Vagina (tissue), 2 donors: Measurements from ENCODE around the gene CHD1. TPM values are rescaled to one million over a fixed set of nuclear protein-coding genes. Genes with fewer than 3 reads are reported as not detected.

Experiments
- DNase-seq, 2 donors: peaks; one replicate each; pipeline ENCODE4 v3.0.0-alpha.2; 2017; ENCODE audit errors: extremely low spot score in 2 of 2
- H3K27ac ChIP-seq: fragments of 200-600 bp; sonication (generic); one replicate; pipeline ENCODE4 v1.5.1; 2019
- H3K27me3 ChIP-seq: fragments of 200-600 bp; sonication (generic); one replicate; pipeline ENCODE4 v1.5.1; 2019
- H3K36me3 ChIP-seq, 2 donors: fragments of 200-600 bp; sonication (generic); one replicate each; pipeline ENCODE4 v1.5.1; 2017 to 2019
- H3K4me1 ChIP-seq: fragments of 200-600 bp; sonication (generic); one replicate; pipeline ENCODE4 v1.5.1; 2019
- H3K4me3 ChIP-seq, 2 donors: fragments of 200-600 bp; sonication (generic); 1 replicate in 1 of 2; 2 replicates in 1 of 2; pipeline ENCODE4 v1.5.1; 2016 to 2019
- H3K9me3 ChIP-seq: fragments of 200-600 bp; sonication (generic); one replicate; pipeline ENCODE4 v1.5.1; 2019
- CTCF ChIP-seq, 3 experiments: fragments of 450-650 bp in 2 of 3; fragments of 200-600 bp in 1 of 3; sonication (generic) in 1 of 3; IDR thresholded peaks; one replicate each; pipeline ENCODE4 v1.5.1; 2017 to 2019; ENCODE audit warnings: antibody characterized with exemption in 3 of 3, mild to moderate bottlenecking in 2 of 3, moderate library complexity in 2 of 3
- POLR2A ChIP-seq, 2 donors: fragments of 450-650 bp; IDR thresholded peaks; one replicate each; pipeline ENCODE4 v1.6.1; 2017; ENCODE audit warnings: antibody characterized with exemption in 2 of 2, mild to moderate bottlenecking in 2 of 2, moderate library complexity in 2 of 2
- POLR2AphosphoS5 ChIP-seq, 2 donors: sonication (generic); formaldehyde crosslinking; IDR thresholded peaks; one replicate each; pipeline ENCODE4 v1.9.0; 2017; ENCODE audit warnings: antibody characterized with exemption in 2 of 2, mild to moderate bottlenecking in 2 of 2, low read depth in 1 of 2; ENCODE audit not compliant: insufficient read depth in 1 of 2
- intact Hi-C: fragments of 100-400 bp; cut with DNase I; formaldehyde crosslinking; loops from one replicate; pipeline ENCODE4 v1.15.1; 2023
- total RNA-seq: library from RNA; depleted of rRNA; stranded (reverse); fragments of >200 nt; gene quantifications from one replicate; pipeline ENCODE4 v1.2.3, GENCODE V29; 2016

Gene CHD1
- total RNA-seq, 1 donor from 2014 or later, result 81.5 TPM

- H3K9me3 ChIP-seq, result no peaks in the 10 kb centered on the region
- peaks cover 51% of the 10 kb centered on the region for H3K4me1 ChIP-seq
- peaks cover 0 to 4% of the 10 kb centered on the region in 2 donors for H3K36me3 ChIP-seq
- H3K27ac ChIP-seq, result peak overlapping the region; percentile 100
- H3K27me3 ChIP-seq, result no peaks in the 10 kb centered on the region
- no peak for TF ChIP-seq CTCF (IDR thresholded peaks at IDR 0.05)
- TF ChIP-seq POLR2AphosphoS5 (IDR thresholded peaks at IDR 0.05; ENCODE audit: insufficient read depth in 1 of 2, low read depth in 1 of 2), result no peak
- no peak for TF ChIP-seq POLR2A (IDR thresholded peaks at IDR 0.05)
- intact Hi-C loops, result no loop called here
- no peak overlapping the region for H3K4me3 ChIP-seq
- DNase-seq, result no peak
These were observed 2.4 kb upstream of the CHD1 start for GRCh38 chr5:98930972-98931762.

DNA sequence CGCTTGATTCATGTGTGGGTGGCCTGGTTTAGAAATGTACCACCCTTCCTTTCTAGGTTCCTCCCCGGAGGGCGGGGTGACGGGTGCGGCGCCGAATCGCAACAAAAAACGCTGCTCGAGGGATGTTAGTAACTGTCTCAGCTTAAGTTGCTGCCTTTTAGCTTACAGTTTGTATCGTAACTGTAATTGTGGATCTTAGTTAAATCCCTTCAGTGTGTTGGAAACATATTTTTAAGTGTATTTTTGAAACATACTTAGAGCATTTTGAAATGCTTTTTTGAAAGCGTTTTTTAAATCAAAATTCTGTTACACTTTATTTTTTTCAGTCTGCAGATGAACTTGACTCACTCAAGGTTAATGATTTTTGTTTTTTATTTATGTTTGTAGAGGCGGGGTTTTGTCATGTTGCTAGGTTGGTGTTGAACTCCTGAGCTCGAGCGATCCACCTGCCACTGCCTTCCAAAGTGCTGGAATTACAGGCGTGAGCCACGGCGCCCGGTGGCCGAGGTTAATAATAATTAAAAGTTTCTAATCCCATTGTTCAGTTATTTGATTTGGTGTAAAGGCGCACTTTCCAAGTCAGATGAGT is 997 bp upstream of the CHD1 start:
- H3K4me1 ChIP-seq, result peaks cover 52% of the 10 kb centered on the region
- no peaks in the 10 kb centered on the region for H3K9me3 ChIP-seq
- DNase-seq, result no peak
- intact Hi-C loops, result loop anchor here (10.0 kb wide), 1 partner anchor 155 kb away; the partner anchor contains the start of gene RGMB
- H3K27ac ChIP-seq, result peak overlapping the region; percentile 100
- no peaks in the 10 kb centered on the region for H3K27me3 ChIP-seq
- TF ChIP-seq POLR2AphosphoS5 (IDR thresholded peaks at IDR 0.05; ENCODE audit: insufficient read depth in 1 of 2, low read depth in 1 of 2) (peak in 1 of 2 donors; percentile 10), POLR2A (IDR thresholded peaks at IDR 0.05) (no peak), CTCF (IDR thresholded peaks at IDR 0.05) (no peak)
- H3K4me3 ChIP-seq, result peak overlapping the region; percentile 87 to 99
- H3K36me3 ChIP-seq, result peaks cover 0 to 4% of the 10 kb centered on the region in 2 donors

- Histone ChIP-seq H3K27me3 (no peaks in the 10 kb centered on the region), H3K4me1 (peaks cover 44% of the 10 kb centered on the region), H3K9me3 (no peaks in the 10 kb centered on the region), H3K27ac (peak overlapping the region; percentile 100), H3K4me3 (peak overlapping the region; percentile 87 to 99), H3K36me3 (peaks cover 4 to 19% of the 10 kb centered on the region in 2 donors)
- TF ChIP-seq POLR2A (IDR thresholded peaks at IDR 0.05), result peak in 1 of 2 donors; percentile 22
- TF ChIP-seq POLR2AphosphoS5 (IDR thresholded peaks at IDR 0.05; ENCODE audit: insufficient read depth in 1 of 2, low read depth in 1 of 2), result no peak
- no peak for TF ChIP-seq CTCF (IDR thresholded peaks at IDR 0.05)
- DNase-seq, result peak in 1 of 2 donors; percentile 94
- intact Hi-C loops, result loop anchor here (10.0 kb wide), 1 partner anchor 153 kb away; the partner anchor contains the start of gene RGMB
These were observed 576 bp downstream of the CHD1 start for GRCh38 chr5:98927989-98928872.

GRCh38 chr5:98927242-98927988 is 1.4 kb downstream of the CHD1 start:
- H3K27ac ChIP-seq, result peak overlapping the region; percentile 100
- no peak for DNase-seq
- intact Hi-C loops, result loop anchor here (10.0 kb wide), 1 partner anchor 153 kb away; the partner anchor contains the start of gene RGMB
- no peaks in the 10 kb centered on the region for H3K9me3 ChIP-seq
- peak overlapping the region; percentile 87 to 99 for H3K4me3 ChIP-seq
- TF ChIP-seq CTCF (IDR thresholded peaks at IDR 0.05), result no peak
- peak; percentile 26 to 81 for TF ChIP-seq POLR2AphosphoS5 (IDR thresholded peaks at IDR 0.05; ENCODE audit: insufficient read depth in 1 of 2, low read depth in 1 of 2)
- peak in 1 of 2 donors; percentile 65 for TF ChIP-seq POLR2A (IDR thresholded peaks at IDR 0.05)
- peaks cover 44% of the 10 kb centered on the region for H3K4me1 ChIP-seq
- H3K27me3 ChIP-seq, result no peaks in the 10 kb centered on the region
- peaks cover 4 to 19% of the 10 kb centered on the region in 2 donors for H3K36me3 ChIP-seq
